Sigmoid colon (tissue), 7 donors: Measurements from ENCODE around the gene ZMIZ1. TPM values are rescaled to one million over a fixed set of nuclear protein-coding genes. Genes with fewer than 3 reads are reported as not detected.

Source experiments
- DNase-seq: peaks from one replicate; pipeline ENCODE4 v3.0.0-alpha.2; 2019
- H3K27ac ChIP-seq, 4 donors: fragments of 200-600 bp; sonication (generic); one replicate each; pipeline ENCODE4 v1.5.1; 2016 to 2019; ENCODE audit warnings: mild to moderate bottlenecking in 1 of 4
- H3K27me3 ChIP-seq, 3 donors: fragments of 200-600 bp; sonication (generic); one replicate each; pipeline ENCODE4 v1.5.1; 2019; ENCODE audit warnings: mild to moderate bottlenecking in 1 of 3
- H3K36me3 ChIP-seq, 4 donors: fragments of 200-600 bp; sonication (generic); one replicate each; pipeline ENCODE4 v1.5.1; 2016 to 2019
- H3K4me1 ChIP-seq, 4 donors: fragments of 200-600 bp; sonication (generic); one replicate each; pipeline ENCODE4 v1.5.1; 2017 to 2019
- H3K4me3 ChIP-seq, 4 donors: fragments of 200-600 bp; sonication (generic); one replicate each; pipeline ENCODE4 v1.5.1; 2017 to 2019; ENCODE audit warnings: mild to moderate bottlenecking in 2 of 4, moderate library complexity in 1 of 4
- H3K9me3 ChIP-seq, 4 donors: fragments of 200-600 bp in 3 of 4; sonication (generic) in 3 of 4; one replicate each; pipeline versions ENCODE4 v1.5.1 to v1.6.1; 2013 to 2019
- CTCF ChIP-seq, 4 experiments: fragments of 450-650 bp in 3 of 4; fragments of 200-600 bp in 1 of 4; IDR thresholded peaks; one replicate each; pipeline ENCODE4 v1.5.1; 2016 to 2019; ENCODE audit warnings: antibody characterized with exemption in 4 of 4, mild to moderate bottlenecking in 3 of 4, moderate library complexity in 2 of 4
- EP300 ChIP-seq, 4 donors: sonication (generic); formaldehyde crosslinking; IDR thresholded peaks; one replicate each; pipeline ENCODE4 v1.6.1; 2017; ENCODE audit warnings: antibody characterized with exemption in 4 of 4
- POLR2A ChIP-seq, 2 donors: fragments of 450-650 bp; IDR thresholded peaks; one replicate each; pipeline ENCODE4 v1.6.1; 2016; ENCODE audit warnings: antibody characterized with exemption in 2 of 2, mild to moderate bottlenecking in 2 of 2, moderate library complexity in 2 of 2
- POLR2AphosphoS5 ChIP-seq, 4 donors: sonication (generic); formaldehyde crosslinking; IDR thresholded peaks; one replicate each; pipeline ENCODE4 v1.6.1; 2017; ENCODE audit warnings: antibody characterized with exemption in 4 of 4
- WGBS, 2 donors: extraction: QIAGEN DNeasy Blood & Tissue Kit; methylation state at CpG; one replicate each; pipeline ENCODE4 v1.1.7; 2013; 5-methylcytosine and 5-hydroxymethylcytosine counted together
- intact Hi-C: fragments of 100-400 bp; cut with DNase I; formaldehyde crosslinking; loops from one replicate; pipeline ENCODE4 v1.15.1; 2023
- polyA plus RNA-seq, 3 donors: library from polyadenylated mRNA; stranded (reverse); fragments of 200-250 nt; gene quantifications; one replicate each; pipeline ENCODE4 v1.2.3, GENCODE V29; 2013
- total RNA-seq, 4 donors: library from RNA; depleted of rRNA; stranded (reverse); fragments of >200 nt; gene quantifications; one replicate each; pipeline ENCODE4 v1.1.0, GENCODE V29; 2016
- donor health status: healthy with polysubstance abuse.
- donor health status: Bipolar disorder and iron deficiency.
- donor health status: healthy.

ZMIZ1 gene
- total and polyA plus RNA-seq, 7 donors = 17.4 to 49.3 (median 31.5) TPM

DNA sequence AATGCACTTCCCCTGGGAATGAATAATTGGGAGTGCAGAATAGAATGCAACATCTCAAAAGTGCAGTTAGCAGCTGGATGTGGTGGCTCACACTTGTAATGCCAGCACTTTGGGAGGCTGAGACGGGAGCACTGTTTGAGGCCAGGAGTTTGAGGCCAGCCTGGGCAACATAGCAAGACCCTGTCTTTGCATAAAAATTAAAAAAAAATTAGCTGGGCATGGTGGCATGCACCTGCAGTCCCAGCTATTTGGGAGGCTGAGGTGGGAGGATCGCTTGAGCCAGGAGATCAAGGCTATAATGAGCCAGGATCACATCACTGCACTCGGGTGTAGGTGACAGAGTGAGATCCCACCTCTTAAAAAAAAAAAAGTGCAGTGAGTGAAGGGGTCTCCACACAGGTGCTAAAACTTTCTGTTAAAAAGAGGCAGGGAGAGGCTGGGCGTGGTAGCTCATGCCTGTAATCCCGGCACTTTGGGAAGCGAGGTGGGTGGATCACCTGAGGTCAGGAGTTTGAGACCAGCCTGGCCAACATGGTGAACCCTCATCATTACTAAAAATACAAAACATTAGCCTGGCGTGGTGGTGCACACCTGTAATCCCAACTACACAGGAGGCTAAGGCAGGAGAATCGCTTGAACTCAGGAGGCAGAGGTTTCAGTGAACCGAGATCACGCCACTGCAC is 13.5 kb upstream of the ZMIZ1 start:
- Histone ChIP-seq H3K4me1 (peaks cover 0 to 14% (median 8%) of the 10 kb centered on the region in 4 donors), H3K36me3 (no peaks in the 10 kb centered on the region), H3K27me3 (no peaks in the 10 kb centered on the region), H3K4me3 (no peak overlapping the region), H3K27ac (no peak overlapping the region), H3K9me3 (no peaks in the 10 kb centered on the region)
- intact Hi-C loops = no loop called here
- 59 to 82% methylated on average over 10 of the region's 10 CpGs for WGBS, 2 donors
- peak; percentile 21 for DNase-seq
- TF ChIP-seq POLR2A (IDR thresholded peaks at IDR 0.05) (no peak), POLR2AphosphoS5 (IDR thresholded peaks at IDR 0.05) (no peak), EP300 (IDR thresholded peaks at IDR 0.05) (no peak), CTCF (IDR thresholded peaks at IDR 0.05) (no peak)

GRCh38 chr10:79055892-79056291 is 12.9 kb upstream of the ZMIZ1 start:
- WGBS, 2 donors = 13 to 67% methylated on average over 4 of the region's 4 CpGs
- H3K27ac ChIP-seq = no peak overlapping the region
- no peaks in the 10 kb centered on the region for H3K36me3 ChIP-seq
- H3K4me3 ChIP-seq = no peak overlapping the region
- peaks cover 0 to 16% (median 10%) of the 10 kb centered on the region in 4 donors for H3K4me1 ChIP-seq
- DNase-seq = peak; percentile 28
- TF ChIP-seq EP300 (IDR thresholded peaks at IDR 0.05) = no peak
- no peak for TF ChIP-seq POLR2A (IDR thresholded peaks at IDR 0.05)
- TF ChIP-seq POLR2AphosphoS5 (IDR thresholded peaks at IDR 0.05) = no peak
- TF ChIP-seq CTCF (IDR thresholded peaks at IDR 0.05) = no peak
- intact Hi-C loops = no loop called here
- H3K27me3 ChIP-seq = no peaks in the 10 kb centered on the region
- H3K9me3 ChIP-seq = no peaks in the 10 kb centered on the region

- H3K36me3 ChIP-seq = no peaks in the 10 kb centered on the region
- peaks cover 0 to 16% (median 10%) of the 10 kb centered on the region in 4 donors for H3K4me1 ChIP-seq
- no peaks in the 10 kb centered on the region for H3K27me3 ChIP-seq
- H3K9me3 ChIP-seq = no peaks in the 10 kb centered on the region
- H3K4me3 ChIP-seq = no peak overlapping the region
- no peak for TF ChIP-seq EP300 (IDR thresholded peaks at IDR 0.05)
- no peak for TF ChIP-seq CTCF (IDR thresholded peaks at IDR 0.05)
- TF ChIP-seq POLR2A (IDR thresholded peaks at IDR 0.05) = no peak
- TF ChIP-seq POLR2AphosphoS5 (IDR thresholded peaks at IDR 0.05) = no peak
- DNase-seq = peak; percentile 28
- no peak overlapping the region for H3K27ac ChIP-seq
- WGBS, 2 donors = 63 to 85% methylated on average over 8 of the region's 8 CpGs
- intact Hi-C loops = no loop called here
These were observed 12.4 kb upstream of the ZMIZ1 start for GRCh38 chr10:79056361-79056735.

GRCh38 chr10:79056736-79057391 is 11.9 kb upstream of the ZMIZ1 start:
- Histone ChIP-seq H3K9me3 (no peaks in the 10 kb centered on the region), H3K4me3 (no peak overlapping the region), H3K4me1 (peaks cover 0 to 16% (median 10%) of the 10 kb centered on the region in 4 donors), H3K36me3 (no peaks in the 10 kb centered on the region), H3K27ac (no peak overlapping the region), H3K27me3 (no peaks in the 10 kb centered on the region)
- peak; percentile 53 for DNase-seq
- intact Hi-C loops = no loop called here
- TF ChIP-seq EP300 (IDR thresholded peaks at IDR 0.05) (no peak), POLR2A (IDR thresholded peaks at IDR 0.05) (no peak), CTCF (IDR thresholded peaks at IDR 0.05) (no peak), POLR2AphosphoS5 (IDR thresholded peaks at IDR 0.05) (no peak)
- WGBS, 2 donors = 88 to 96% methylated on average over 14 of the region's 14 CpGs
